IMR-90 (cell line): Measurements from ENCODE around the gene RBKS. TPM values are rescaled to one million over a fixed set of nuclear protein-coding genes. Genes with fewer than 3 reads are reported as not detected.

Experiments used
- ATAC-seq: fragments of 200-7000 bp; cut with Tn5 transposase; 2 replicates; pipeline ENCODE4 v1.9.1; 2020; ENCODE audit warnings: low read depth, mild to moderate bottlenecking, moderate library complexity
- BruUV-seq: library from RNA; stranded (reverse); fragments of 400-500 nt; replicated peaks from 2 replicates; lab custom pipeline; 2021; lab: Mats Ljungman, UMichigan
- CTCF ChIA-PET: fragments of 300-600 bp; formaldehyde crosslinking; extraction: SDS; loops from one replicate; lab custom pipeline; 2021; ENCODE audit warnings: antibody characterized with exemption; lab: Yijun Ruan, JAX
- POLR2A ChIA-PET: fragments of 300-600 bp; sonication (Branson Sonifier 250); formaldehyde crosslinking; loops from one replicate; lab custom pipeline; 2022; ENCODE audit warnings: antibody characterized with exemption; ENCODE audit not compliant: unreplicated experiment; lab: Charles Lee
- DNase-seq: peaks from one replicate; pipeline ENCODE4 v3.0.0; 2013
- H2AFZ ChIP-seq: replicated peaks from 2 replicates; pipeline ENCODE3; 2013; ENCODE audit warnings: low read length, mild to moderate bottlenecking; ENCODE audit not compliant: poor library complexity
- H2AK5ac ChIP-seq: 2 replicates; pipeline ENCODE4 v1.6.1; 2013; ENCODE audit warnings: low read depth, low read length, inconsistent platforms
- H2AK9ac ChIP-seq: replicated peaks from 2 replicates; pipeline ENCODE3; 2013; ENCODE audit warnings: mild to moderate bottlenecking, low read depth, low read length, moderate library complexity; ENCODE audit not compliant: poor library complexity
- H2BK120ac ChIP-seq: 2 replicates; pipeline ENCODE4 v1.6.1; 2013; ENCODE audit warnings: low read depth, low read length, inconsistent platforms
- H2BK15ac ChIP-seq: 3 replicates; pipeline ENCODE4 v1.6.1; 2013; ENCODE audit warnings: low read depth, low read length, inconsistent platforms
- H2BK20ac ChIP-seq: 2 replicates; pipeline ENCODE4 v1.6.1; 2013; ENCODE audit warnings: low read depth, mild to moderate bottlenecking, inconsistent platforms, low read length, moderate library complexity
- H2BK5ac ChIP-seq: 2 replicates; pipeline ENCODE4 v1.6.1; 2013; ENCODE audit warnings: mild to moderate bottlenecking, low read depth, low read length, inconsistent platforms; ENCODE audit not compliant: poor library complexity, severe bottlenecking
- H3K14ac ChIP-seq: replicated peaks from 2 replicates; pipeline ENCODE4 v1.6.1; 2013; ENCODE audit warnings: low read depth, low read length, inconsistent platforms
- H3K18ac ChIP-seq: 2 replicates; pipeline ENCODE4 v1.6.1; 2013; ENCODE audit warnings: low read depth, low read length, control low read depth
- H3K23ac ChIP-seq: 2 replicates; pipeline ENCODE4 v1.6.1; 2013; ENCODE audit warnings: low read depth, low read length, inconsistent platforms
- H3K27ac ChIP-seq: 2 replicates; pipeline ENCODE4 v1.5.1; 2013; ENCODE audit warnings: mild to moderate bottlenecking, control low read depth, low read length; ENCODE audit not compliant: insufficient read depth
- H3K27me3 ChIP-seq: 2 replicates; pipeline ENCODE4 v1.6.1; 2013; ENCODE audit warnings: low read length; ENCODE audit not compliant: control insufficient read depth, insufficient read depth
- H3K36me3 ChIP-seq: 2 replicates; pipeline ENCODE4 v1.6.1; 2013; ENCODE audit warnings: low read length, mixed read lengths; ENCODE audit not compliant: control insufficient read depth, insufficient read depth
- H3K4ac ChIP-seq: 2 replicates; pipeline ENCODE4 v1.6.1; 2013; ENCODE audit warnings: low read depth, low read length, inconsistent platforms
- H3K4me1 ChIP-seq: 2 replicates; pipeline ENCODE4 v1.6.1; 2013; ENCODE audit warnings: low read length, mixed read lengths; ENCODE audit not compliant: control insufficient read depth, insufficient read depth
- H3K4me2 ChIP-seq: 2 replicates; pipeline ENCODE4 v1.6.1; 2013; ENCODE audit warnings: low read depth, mild to moderate bottlenecking, control low read depth, low read length, moderate library complexity
- H3K4me3 ChIP-seq: 2 replicates; pipeline ENCODE4 v1.5.1; 2013; ENCODE audit warnings: low read depth, mild to moderate bottlenecking, control low read depth, low read length, moderate library complexity; ENCODE audit not compliant: insufficient read depth
- H3K56ac ChIP-seq: 2 replicates; pipeline ENCODE4 v1.6.1; 2013; ENCODE audit warnings: low read length, inconsistent platforms; ENCODE audit not compliant: insufficient read depth; ENCODE audit errors: extremely low read depth
- H3K79me1 ChIP-seq, 2 experiments: 2 replicates each; pipeline ENCODE4 v1.6.1; 2013; ENCODE audit warnings: low read length in 2 of 2, inconsistent platforms in 1 of 2, low read depth in 1 of 2
- H3K9ac ChIP-seq: 2 replicates; pipeline ENCODE4 v1.6.1; 2013; ENCODE audit warnings: low read depth, low read length, control low read depth
- H3K9me1 ChIP-seq: 2 replicates; pipeline ENCODE4 v1.6.1; 2013; ENCODE audit warnings: low read length, inconsistent platforms; ENCODE audit not compliant: insufficient read depth
- H3K9me3 ChIP-seq: 2 replicates; pipeline ENCODE4 v1.6.1; 2013; ENCODE audit warnings: low read length; ENCODE audit not compliant: control insufficient read depth, insufficient read depth
- H4K20me1 ChIP-seq: 2 replicates; pipeline ENCODE4 v1.6.1; 2013; ENCODE audit warnings: low read length, inconsistent platforms; ENCODE audit not compliant: insufficient read depth
- H4K5ac ChIP-seq: 2 replicates; pipeline ENCODE4 v1.6.1; 2013; ENCODE audit warnings: mild to moderate bottlenecking, low read depth, low read length, control low read depth
- H4K8ac ChIP-seq, 2 experiments: 2 replicates each; pipeline ENCODE4 v1.6.1; 2013; ENCODE audit warnings: low read depth in 2 of 2, low read length in 2 of 2, control low read depth in 1 of 2, inconsistent platforms in 1 of 2
- H4K91ac ChIP-seq: 2 replicates; pipeline ENCODE4 v1.6.1; 2013; ENCODE audit warnings: low read depth, low read length, inconsistent platforms; ENCODE audit not compliant: insufficient read depth
- BHLHE40 ChIP-seq: fragments of 150-350 bp; IDR thresholded peaks from 2 replicates; pipeline ENCODE4 v1.6.1; 2016; ENCODE audit warnings: mild to moderate bottlenecking, low read depth, low read length
- CEBPB ChIP-seq: IDR thresholded peaks from 2 replicates; pipeline ENCODE4 v1.6.1; 2012; ENCODE audit warnings: low read depth, low read length, improper control_type of control experiment
- CHD1 ChIP-seq: IDR thresholded peaks from 2 replicates; pipeline ENCODE4 v1.6.1; 2012; ENCODE audit warnings: low read depth, low read length, improper control_type of control experiment
- CTCF ChIP-seq: conservative IDR thresholded peaks from 2 replicates; pipeline ENCODE4 v1.5.1; 2012; ENCODE audit warnings: mild to moderate bottlenecking, low read depth, low read length, improper control_type of control experiment
- ELK1 ChIP-seq: fragments of 150-350 bp; IDR thresholded peaks from 2 replicates; pipeline ENCODE4 v1.6.1; 2016; ENCODE audit warnings: low read depth, mild to moderate bottlenecking, low read length, moderate library complexity, borderline replicate concordance
- FOS ChIP-seq: fragments of 150-350 bp; IDR thresholded peaks from 2 replicates; pipeline ENCODE4 v1.6.1; 2016; ENCODE audit warnings: low read depth, low read length
- MAFK ChIP-seq: IDR thresholded peaks from 2 replicates; pipeline ENCODE4 v1.6.1; 2012; ENCODE audit warnings: low read depth, low read length, improper control_type of control experiment
- MAZ ChIP-seq: IDR thresholded peaks from 2 replicates; pipeline ENCODE4 v1.6.1; 2012; ENCODE audit warnings: low read depth, mild to moderate bottlenecking, low read length, improper control_type of control experiment, moderate library complexity, borderline replicate concordance
- MXI1 ChIP-seq: IDR thresholded peaks from 2 replicates; pipeline ENCODE4 v1.6.1; 2012; ENCODE audit warnings: low read depth, mild to moderate bottlenecking, low read length, moderate library complexity, borderline replicate concordance
- NFE2L2 ChIP-seq: fragments of 150-350 bp; IDR thresholded peaks from 2 replicates; pipeline ENCODE4 v1.6.1; 2016; ENCODE audit warnings: low read depth, mild to moderate bottlenecking, low read length
- POLR2A ChIP-seq: IDR thresholded peaks from 2 replicates; pipeline ENCODE4 v1.6.1; 2012; ENCODE audit warnings: mild to moderate bottlenecking, low read depth, low read length
- RAD21 ChIP-seq: IDR thresholded peaks from 2 replicates; pipeline ENCODE4 v1.6.1; 2012; ENCODE audit warnings: low read length, improper control_type of control experiment
- RCOR1 ChIP-seq: IDR thresholded peaks from 2 replicates; pipeline ENCODE4 v1.6.1; 2012; ENCODE audit warnings: mild to moderate bottlenecking, low read length, improper control_type of control experiment; ENCODE audit not compliant: insufficient replicate concordance
- RFX5 ChIP-seq: IDR thresholded peaks from 2 replicates; pipeline ENCODE4 v1.8.0; 2012; ENCODE audit warnings: low read depth, mild to moderate bottlenecking, low read length, moderate library complexity
- SMC3 ChIP-seq: fragments of 150-350 bp; IDR thresholded peaks from 2 replicates; pipeline ENCODE4 v1.6.1; 2016; ENCODE audit warnings: low read depth, mild to moderate bottlenecking, antibody characterized with exemption, low read length, moderate library complexity
- WGBS, 2 experiments: methylation state at CpG; one replicate each; pipeline versions ENCODE4 v1.1.5 to v1.1.7; 2013; ENCODE audit warnings: missing lambda C conversion rate in 2 of 2; ENCODE audit not compliant: insufficient read length in 1 of 2; ENCODE audit errors: extremely low coverage in 2 of 2; 5-methylcytosine and 5-hydroxymethylcytosine counted together
- dilution Hi-C: fragments of 300-500 bp; cut with HindIII; formaldehyde crosslinking; loops from one replicate; pipeline ENCODE4 v1.14.3; 2018; ENCODE audit warnings: low sequenced_read_pairs; ENCODE audit not compliant: unreplicated experiment
- in situ Hi-C: fragments of 300-500 bp; cut with MboI; formaldehyde crosslinking; loops from 3 replicates; pipeline ENCODE4 v1.14.3; 2019; ENCODE audit warnings: low sequenced_read_pairs, inconsistent platforms, mixed read lengths
- intact Hi-C: fragments of 100-400 bp; cut with micrococcal nuclease; formaldehyde crosslinking; loops from 2 replicates; pipeline ENCODE4 v1.10.0; 2022
- polyA plus RNA-seq, 3 experiments: library from polyadenylated mRNA; depleted of rRNA; stranded (reverse); fragments of >200 nt; gene quantifications; 2 replicates each; pipeline ENCODE4 v1.2.3, GENCODE V29; 2012; ENCODE audit warnings: low replicate concordance in 1 of 3
- total RNA-seq: library from RNA; depleted of rRNA; stranded (reverse); fragments of >200 nt; gene quantifications from 2 replicates; pipeline ENCODE4 v1.2.3, GENCODE V29; 2012

RBKS gene
- total and polyA plus RNA-seq, 2 of the 4 experiments (the other 2 are of a cell fraction) = 1.1 to 1.4 TPM

GRCh38 chr2:27901234-27901633 lies 11.0 kb upstream of the RBKS start:
- no peak overlapping the region for H2BK5ac ChIP-seq
- peaks cover 4% of the 10 kb centered on the region; the same call in 1 of the 2 replicates for H3K4me1 ChIP-seq
- no peak overlapping the region for H3K14ac ChIP-seq
- no CpG with 5 or more reads among the region's 1 CpG for WGBS, 2 experiments
- H3K4me2 ChIP-seq = no peak overlapping the region
- no peak overlapping the region for H2BK20ac ChIP-seq
- no peak overlapping the region; the same call in 1 of the 2 replicates for H3K23ac ChIP-seq
- H3K4ac ChIP-seq = peak overlapping the region; percentile 22; the same call in 1 of the 2 replicates
- no TSS peak for BruUV-seq
- H3K9me1 ChIP-seq = peaks cover 7% of the 10 kb centered on the region
- TF ChIP-seq RFX5 (no peak), BHLHE40 (no peak), FOS (no peak), RCOR1 (no peak), NFE2L2 (no peak), POLR2A (no peak), CHD1 (no peak), MAFK (no peak), MAZ (no peak), SMC3 (no peak), ELK1 (no peak), RAD21 (no peak), MXI1 (no peak), CTCF (no peak), CEBPB (no peak; the same call in 1 of the 2 replicates)
- ChIA-PET POLR2A (no interaction called here), CTCF (no interaction called here)
- H4K91ac ChIP-seq = no peak overlapping the region
- H3K9me3 ChIP-seq = no peaks in the 10 kb centered on the region
- H2BK15ac ChIP-seq = no peak overlapping the region
- H3K18ac ChIP-seq = no peak overlapping the region; the same call in 1 of the 2 replicates
- peaks cover 11 to 26% of the 10 kb centered on the region in 2 experiments; a peak in 3 of 4 replicates for H3K79me1 ChIP-seq
- no peaks in the 10 kb centered on the region for H4K20me1 ChIP-seq
- H3K56ac ChIP-seq = no peak overlapping the region
- dilution Hi-C loops (no loop called here), intact Hi-C loops (loop anchor here (5.0 kb wide), 1 partner anchor 36 kb away; no protein-coding TSS in a partner anchor), in situ Hi-C loops (no loop called here)
- no peak overlapping the region for H2AK9ac ChIP-seq
- H2AFZ ChIP-seq = no peak overlapping the region
- ATAC-seq (peak; percentile 32; the same call in 1 of the 2 replicates), DNase-seq (peak; percentile 32)
- no peak overlapping the region for H2BK120ac ChIP-seq
- no peak overlapping the region for H4K8ac ChIP-seq
- no peak overlapping the region for H3K9ac ChIP-seq
- peaks cover 7% of the 10 kb centered on the region for H3K36me3 ChIP-seq
- H4K5ac ChIP-seq = no peak overlapping the region
- H3K27me3 ChIP-seq = no peaks in the 10 kb centered on the region
- no peak overlapping the region for H3K27ac ChIP-seq
- no peak overlapping the region for H3K4me3 ChIP-seq
- H2AK5ac ChIP-seq = no peak overlapping the region
